ENCODE measurements around the gene RHO. TPM values are rescaled to one million over a fixed set of nuclear protein-coding genes. Genes with fewer than 3 reads are reported as not detected.

The RHO gene
- total RNA-seq, 1 experiment from 2014 or later: not detected

- DNase-seq (ENCODE audit: low read depth): no peak
Measured at GRCh38 chr3:129577366-129577765, 48.9 kb downstream of the RHO start.

GRCh38 chr3:129577925-129578786, 49.7 kb downstream of the RHO start:
- no peak for DNase-seq (ENCODE audit: low read depth)

GRCh38 chr3:129579991-129580390, 51.6 kb downstream of the RHO start:
- no peak for DNase-seq (ENCODE audit: low read depth)

- no peak for DNase-seq (ENCODE audit: low read depth)
Measured at GRCh38 chr3:129581623-129582022, 53.2 kb downstream of the RHO start.

- DNase-seq (ENCODE audit: low read depth): no peak
Measured at GRCh38 chr3:129582799-129583198, 54.4 kb downstream of the RHO start.

GRCh38 chr3:129583289-129583688, 54.9 kb downstream of the RHO start:
- DNase-seq (ENCODE audit: low read depth): no peak

- no peak for DNase-seq (ENCODE audit: low read depth)
Measured at GRCh38 chr3:129584631-129585030, 56.2 kb downstream of the RHO start.

Other genes starting within 250 kb of the RHO start
- 30.0 and 35.8 TPM in 2 replicates for gene HMCES, start 249.8 kb upstream of the RHO start, total RNA-seq (2014; rRNA removed; shearing (Covaris generic))
- gene EFCAB12, start 100.0 kb upstream of the RHO start, total RNA-seq (2014; rRNA removed; shearing (Covaris generic)): not detected in 2 replicates
- 25.7 and 34.3 TPM in 2 replicates for gene MBD4, start 88.7 kb upstream of the RHO start, total RNA-seq (2014; rRNA removed; shearing (Covaris generic))
- 11.1 and 11.2 TPM in 2 replicates for gene IFT122, start 88.4 kb upstream of the RHO start, total RNA-seq (2014; rRNA removed; shearing (Covaris generic))
- not detected in 2 replicates for gene H1-8, start 14.5 kb downstream of the RHO start, total RNA-seq (2014; rRNA removed; shearing (Covaris generic))
- 9.1 and 12.1 TPM in 2 replicates for gene PLXND1, start 78.0 kb downstream of the RHO start, total RNA-seq (2014; rRNA removed; shearing (Covaris generic))

Data from Daoy (cell line).